CD4-positive, alpha-beta T cell treated with Interleukin-1 beta for 1 hour (primary cell): ENCODE results near the gene ABCG2.

ENCODE experiments used
- DNase-seq, 2 donors: peaks; one replicate each; pipeline ENCODE4 v3.0.0-alpha.2; 2020 to 2022

ABCG2 gene

GRCh38 chr4:88158489-88159228, at the start of gene ABCG2:
ABCG2 (minus strand) TSS chr4:88158639; CDS start chr4:88139995, 18,644 bp downstream.
- peak; percentile 7 to 13 for DNase-seq

- DNase-seq, result no peak
Measured at GRCh38 chr4:88208156-88208555, 49.7 kb upstream of the ABCG2 start.

GRCh38 chr4:88207171-88207570, 48.7 kb upstream of the ABCG2 start:
- DNase-seq, result no peak

GRCh38 chr4:88204882-88205281, 46.4 kb upstream of the ABCG2 start:
- no peak for DNase-seq

GRCh38 chr4:88202443-88202842, 44.0 kb upstream of the ABCG2 start:
- no peak for DNase-seq

- DNase-seq, result no peak
Measured at GRCh38 chr4:88200186-88200585, 41.7 kb upstream of the ABCG2 start.

GRCh38 chr4:88196523-88197185, 38.2 kb upstream of the ABCG2 start:
- no peak for DNase-seq

GRCh38 chr4:88196013-88196365, 37.5 kb upstream of the ABCG2 start:
- no peak for DNase-seq

- DNase-seq, result no peak
Measured at GRCh38 chr4:88195328-88196012, 37.0 kb upstream of the ABCG2 start.

GRCh38 chr4:88191404-88191803, 33.0 kb upstream of the ABCG2 start:
- no peak for DNase-seq

- no peak for DNase-seq
Measured at GRCh38 chr4:88189881-88190585, 31.6 kb upstream of the ABCG2 start.

- no peak for DNase-seq
Measured at GRCh38 chr4:88189418-88189738, 30.9 kb upstream of the ABCG2 start.

GRCh38 chr4:88188738-88189417, 30.4 kb upstream of the ABCG2 start:
- DNase-seq, result no peak

- no peak for DNase-seq
Measured at GRCh38 chr4:88187766-88188165, 29.3 kb upstream of the ABCG2 start.

GRCh38 chr4:88185906-88186305, 27.5 kb upstream of the ABCG2 start:
- DNase-seq, result no peak

GRCh38 chr4:88179261-88179660, 20.8 kb upstream of the ABCG2 start:
- no peak for DNase-seq

GRCh38 chr4:88178626-88179231, 20.3 kb upstream of the ABCG2 start:
- no peak for DNase-seq

- DNase-seq, result peak in 1 of 2 donors; percentile 36
Measured at GRCh38 chr4:88177983-88178625, 19.7 kb upstream of the ABCG2 start.

GRCh38 chr4:88172987-88173386, 14.5 kb upstream of the ABCG2 start:
- DNase-seq, result no peak

GRCh38 chr4:88171206-88171605, 12.8 kb upstream of the ABCG2 start:
- DNase-seq, result no peak

GRCh38 chr4:88169298-88169697, 10.9 kb upstream of the ABCG2 start:
- DNase-seq, result no peak

GRCh38 chr4:88166608-88167007, 8.2 kb upstream of the ABCG2 start:
- DNase-seq, result no peak
